Measurements from ENCODE around the gene CPM.

DNA sequence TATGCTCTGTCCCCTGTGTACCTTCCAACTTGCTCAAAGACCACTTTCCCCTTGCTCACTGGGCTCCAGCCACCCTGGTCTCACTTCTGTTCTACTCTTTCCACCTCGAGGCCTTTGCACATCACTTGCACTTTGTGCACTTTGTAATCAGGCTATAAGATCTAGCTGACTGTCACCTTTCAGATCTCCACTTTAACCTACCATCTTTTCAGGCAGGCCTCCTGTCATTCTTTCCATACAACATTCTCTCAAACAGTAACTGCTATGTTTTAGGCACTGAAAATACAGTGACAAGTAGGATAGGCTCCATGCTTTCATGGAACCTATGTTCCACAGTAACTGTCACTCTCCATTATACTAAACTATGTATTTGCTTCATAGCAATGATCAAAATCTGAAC lies 14.0 kb downstream of the CPM start:
- TF ChIP-seq, protein P1, sequence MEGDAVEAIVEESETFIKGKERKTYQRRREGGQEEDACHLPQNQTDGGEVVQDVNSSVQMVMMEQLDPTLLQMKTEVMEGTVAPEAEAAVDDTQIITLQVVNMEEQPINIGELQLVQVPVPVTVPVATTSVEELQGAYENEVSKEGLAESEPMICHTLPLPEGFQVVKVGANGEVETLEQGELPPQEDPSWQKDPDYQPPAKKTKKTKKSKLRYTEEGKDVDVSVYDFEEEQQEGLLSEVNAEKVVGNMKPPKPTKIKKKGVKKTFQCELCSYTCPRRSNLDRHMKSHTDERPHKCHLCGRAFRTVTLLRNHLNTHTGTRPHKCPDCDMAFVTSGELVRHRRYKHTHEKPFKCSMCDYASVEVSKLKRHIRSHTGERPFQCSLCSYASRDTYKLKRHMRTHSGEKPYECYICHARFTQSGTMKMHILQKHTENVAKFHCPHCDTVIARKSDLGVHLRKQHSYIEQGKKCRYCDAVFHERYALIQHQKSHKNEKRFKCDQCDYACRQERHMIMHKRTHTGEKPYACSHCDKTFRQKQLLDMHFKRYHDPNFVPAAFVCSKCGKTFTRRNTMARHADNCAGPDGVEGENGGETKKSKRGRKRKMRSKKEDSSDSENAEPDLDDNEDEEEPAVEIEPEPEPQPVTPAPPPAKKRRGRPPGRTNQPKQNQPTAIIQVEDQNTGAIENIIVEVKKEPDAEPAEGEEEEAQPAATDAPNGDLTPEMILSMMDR (IDR thresholded peaks at IDR 0.05; ENCODE audit: insufficient read depth, low read length, poor library complexity, severe bottlenecking), result no peak
- no peak for TF ChIP-seq EZH2phosphoT487 (conservative IDR thresholded peaks at IDR 0.05; ENCODE audit: low read length)

Data from SU-DHL-6 (cell line).